GM12873 (cell line): ENCODE measurements around the gene IFT57.

Experiments
- TF ChIP-seq, protein P1 (sequence below): IDR thresholded peaks from 2 replicates; pipeline ENCODE4 v1.5.1; 2012; ENCODE audit warnings: low read depth, mild to moderate bottlenecking, moderate library complexity, low read length, control low read depth; ENCODE audit not compliant: insufficient read depth; ENCODE audit errors: missing control alignments

IFT57 gene

DNA sequence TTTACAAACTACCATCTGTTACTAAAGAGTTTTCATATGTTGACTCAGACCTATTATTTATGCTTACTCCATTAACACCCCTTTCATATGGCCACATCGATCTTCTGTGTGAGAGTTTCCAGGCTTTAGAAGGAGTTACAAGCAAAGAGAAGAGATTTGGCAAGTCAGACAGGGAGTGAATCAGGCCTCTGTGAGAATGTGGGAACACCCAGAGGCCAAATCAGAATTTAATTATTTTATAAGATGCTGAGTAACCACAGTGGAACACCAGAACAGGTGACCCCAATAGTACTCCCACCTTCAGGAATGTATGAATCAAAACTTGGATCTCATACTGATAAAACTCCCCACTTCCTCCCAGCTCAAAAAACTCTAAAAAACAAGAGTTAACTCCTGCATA is 42.0 kb downstream of the IFT57 start:
- TF ChIP-seq, protein P1, sequence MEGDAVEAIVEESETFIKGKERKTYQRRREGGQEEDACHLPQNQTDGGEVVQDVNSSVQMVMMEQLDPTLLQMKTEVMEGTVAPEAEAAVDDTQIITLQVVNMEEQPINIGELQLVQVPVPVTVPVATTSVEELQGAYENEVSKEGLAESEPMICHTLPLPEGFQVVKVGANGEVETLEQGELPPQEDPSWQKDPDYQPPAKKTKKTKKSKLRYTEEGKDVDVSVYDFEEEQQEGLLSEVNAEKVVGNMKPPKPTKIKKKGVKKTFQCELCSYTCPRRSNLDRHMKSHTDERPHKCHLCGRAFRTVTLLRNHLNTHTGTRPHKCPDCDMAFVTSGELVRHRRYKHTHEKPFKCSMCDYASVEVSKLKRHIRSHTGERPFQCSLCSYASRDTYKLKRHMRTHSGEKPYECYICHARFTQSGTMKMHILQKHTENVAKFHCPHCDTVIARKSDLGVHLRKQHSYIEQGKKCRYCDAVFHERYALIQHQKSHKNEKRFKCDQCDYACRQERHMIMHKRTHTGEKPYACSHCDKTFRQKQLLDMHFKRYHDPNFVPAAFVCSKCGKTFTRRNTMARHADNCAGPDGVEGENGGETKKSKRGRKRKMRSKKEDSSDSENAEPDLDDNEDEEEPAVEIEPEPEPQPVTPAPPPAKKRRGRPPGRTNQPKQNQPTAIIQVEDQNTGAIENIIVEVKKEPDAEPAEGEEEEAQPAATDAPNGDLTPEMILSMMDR, result no peak

DNA sequence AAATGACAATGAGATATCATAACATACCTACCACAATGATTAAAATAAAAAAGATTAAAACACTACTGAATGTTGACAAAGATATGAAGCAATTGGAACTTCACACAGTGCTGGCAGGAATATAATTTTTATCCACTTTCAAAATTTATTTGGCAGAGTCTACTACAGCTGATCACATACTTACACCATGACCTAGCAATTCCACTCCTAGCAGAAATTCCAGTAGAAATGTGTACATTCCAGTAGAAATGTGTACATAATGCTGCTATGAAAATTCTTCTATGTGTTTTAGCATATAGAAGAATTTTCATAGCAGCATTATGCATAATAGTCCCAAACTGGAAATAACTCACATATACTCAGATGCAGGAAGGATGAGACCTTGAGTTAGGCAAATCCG is 43.5 kb downstream of the IFT57 start:
- TF ChIP-seq, protein P1, result no peak

DNA sequence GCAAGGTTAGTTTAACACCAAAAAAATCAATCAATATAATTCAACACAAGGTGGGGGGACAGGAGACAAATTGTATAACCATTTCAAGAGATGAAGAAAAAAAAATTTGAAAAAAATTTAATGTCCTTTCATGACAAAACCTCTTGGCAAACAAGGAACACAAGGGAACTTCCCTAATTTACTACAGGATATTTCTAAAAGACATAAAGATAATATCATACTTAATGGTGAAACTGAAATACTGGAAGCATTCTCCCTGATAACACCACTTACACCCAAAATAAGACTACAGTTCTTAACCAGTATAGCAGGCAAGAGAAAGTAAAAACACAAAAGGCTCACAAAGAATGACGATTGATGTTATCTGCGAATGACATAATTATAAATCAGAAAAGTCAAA is 44.7 kb downstream of the IFT57 start:
- TF ChIP-seq, protein P1, result no peak

DNA sequence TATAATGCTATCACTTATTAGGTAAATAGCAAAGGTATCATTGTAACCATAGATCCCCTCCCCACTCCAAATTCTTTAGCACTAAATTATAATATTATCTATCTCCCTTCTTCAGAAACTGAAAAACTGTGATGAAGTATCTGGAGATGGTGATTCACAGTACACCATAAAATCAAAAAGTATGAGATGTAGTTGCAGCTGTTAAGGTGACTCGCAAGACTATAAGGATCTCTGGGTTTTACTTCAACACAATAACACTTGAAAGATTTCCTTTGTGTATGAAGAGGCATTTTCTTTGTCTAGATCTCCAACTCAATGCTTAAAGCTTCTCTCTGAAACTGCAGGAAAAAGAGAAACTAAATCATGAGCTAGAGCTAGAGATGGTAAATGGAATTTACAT is 46.9 kb downstream of the IFT57 start:
- TF ChIP-seq, protein P1, result no peak

DNA sequence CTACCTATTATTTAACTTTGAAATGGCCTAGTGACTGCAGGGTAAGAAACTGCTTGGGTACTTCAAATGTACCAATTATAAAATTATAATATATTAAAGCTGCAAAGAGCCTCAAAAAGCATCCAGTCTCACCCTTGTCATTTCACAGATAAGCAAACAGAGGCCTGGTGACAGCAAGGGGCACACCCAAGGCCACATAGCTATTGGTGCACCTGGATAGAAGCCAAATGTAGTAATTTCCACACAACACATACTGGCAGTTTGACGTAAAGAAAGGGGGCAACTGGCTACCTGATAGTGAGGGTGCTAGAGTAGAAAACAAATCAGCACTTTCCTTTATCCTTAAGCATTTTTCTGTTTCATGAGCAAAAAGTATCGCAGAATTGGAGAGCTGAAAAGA is 51.1 kb downstream of the IFT57 start:
- TF ChIP-seq, protein P1, result no peak

DNA sequence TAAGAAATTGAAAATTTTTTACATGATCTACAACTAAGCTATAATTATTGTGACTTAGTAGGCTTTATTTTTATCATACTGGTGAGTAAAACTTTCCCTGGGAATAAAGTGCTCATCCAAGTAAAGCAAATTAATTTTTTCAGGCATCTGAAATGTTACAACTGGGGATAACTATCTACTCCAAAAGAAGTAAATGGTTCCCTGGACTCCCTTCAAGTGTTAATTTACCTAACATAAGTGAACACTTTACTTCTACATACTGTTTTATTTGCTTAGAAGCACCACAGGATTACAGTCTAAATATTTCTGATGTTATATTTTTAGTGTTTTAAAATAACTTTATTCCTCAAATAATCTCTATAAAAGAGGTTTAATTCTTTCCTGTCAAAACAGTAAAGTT is 57.8 kb downstream of the IFT57 start:
- TF ChIP-seq, protein P1, result no peak

DNA sequence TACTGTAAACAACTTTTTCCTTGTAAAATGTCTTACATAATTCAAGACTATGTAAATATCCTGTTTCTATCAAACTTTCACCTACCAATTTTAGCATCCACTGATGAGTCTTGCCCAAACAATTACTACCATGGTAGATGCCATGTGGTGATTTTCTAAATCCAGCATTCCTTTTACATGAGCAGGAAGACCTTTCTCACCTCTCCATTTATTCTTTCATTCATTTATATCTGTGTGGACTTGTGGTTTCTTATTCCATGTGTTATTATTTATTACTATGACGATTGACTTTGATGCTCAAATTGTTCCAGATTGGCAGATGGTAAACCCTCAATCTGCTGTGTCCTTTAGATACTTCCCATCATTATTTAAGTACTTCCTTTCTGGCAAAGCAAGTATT is 62.4 kb downstream of the IFT57 start:
- TF ChIP-seq, protein P1, result no peak
